HG02884 (cell line): ENCODE measurements around the gene POU2F2.
"Not testable (repeated sequence)": the region's sequence is repeated elsewhere in the genome, so short reads cannot be mapped to it uniquely, and the experiment has no call there.

ENCODE experiments used
- ATAC-seq: cut with Tn5 transposase; IDR thresholded peaks from one replicate; pipeline ENCODE4 v1.9.1; 2021; ENCODE audit warnings: mild to moderate bottlenecking, moderate library complexity; ENCODE audit not compliant: unreplicated experiment

POU2F2 gene

GRCh38 chr19:42066075-42066754, 66.0 kb downstream of the POU2F2 start:
- ATAC-seq: no peak

- ATAC-seq: no peak
Observed at GRCh38 chr19:42065511-42065910, 66.7 kb downstream of the POU2F2 start.

GRCh38 chr19:42065051-42065450, 67.2 kb downstream of the POU2F2 start:
- no peak for ATAC-seq

- ATAC-seq: no peak
Observed at GRCh38 chr19:42064432-42064831, 67.8 kb downstream of the POU2F2 start.

GRCh38 chr19:42062381-42062780, 69.9 kb downstream of the POU2F2 start:
- no peak for ATAC-seq

- no peak for ATAC-seq
Observed at GRCh38 chr19:42060117-42060516, 72.1 kb downstream of the POU2F2 start.

GRCh38 chr19:42059196-42059595, 73.0 kb downstream of the POU2F2 start:
- ATAC-seq: no peak

- no peak for ATAC-seq
Observed at GRCh38 chr19:42057846-42058245, 74.4 kb downstream of the POU2F2 start.

- ATAC-seq: no peak
Observed at GRCh38 chr19:42054205-42054604, 78.0 kb downstream of the POU2F2 start.

GRCh38 chr19:42053037-42053935, 79.0 kb downstream of the POU2F2 start:
- no peak for ATAC-seq

GRCh38 chr19:42052241-42052863, 79.9 kb downstream of the POU2F2 start:
- no peak for ATAC-seq

- no peak for ATAC-seq
Observed at GRCh38 chr19:42051166-42052115, 80.8 kb downstream of the POU2F2 start.

GRCh38 chr19:42048992-42049391, 83.3 kb downstream of the POU2F2 start:
- no peak for ATAC-seq

GRCh38 chr19:42045575-42045974, 86.7 kb downstream of the POU2F2 start:
- no peak for ATAC-seq

GRCh38 chr19:42042455-42043170, 89.6 kb downstream of the POU2F2 start:
- ATAC-seq: no peak

- not testable (repeated sequence) for ATAC-seq
Observed at GRCh38 chr19:42040491-42040890, 91.8 kb downstream of the POU2F2 start.

GRCh38 chr19:42040031-42040430, 92.2 kb downstream of the POU2F2 start:
- ATAC-seq: no peak

GRCh38 chr19:42038666-42039065, 93.6 kb downstream of the POU2F2 start:
- no peak for ATAC-seq

GRCh38 chr19:42037649-42038048, 94.6 kb downstream of the POU2F2 start:
- ATAC-seq: no peak
